H1 (cell line): ENCODE results near the gene TENT4B. TPM values are rescaled to one million over a fixed set of nuclear protein-coding genes. Genes with fewer than 3 reads are reported as not detected.

ENCODE experiments used
- CTCF ChIA-PET: fragments of 300-600 bp; sonication (Branson Sonifier 250); formaldehyde crosslinking; loops from one replicate; lab custom pipeline; 2021; ENCODE audit not compliant: partially characterized antibody; lab: Charles Lee
- POLR2A ChIA-PET: fragments of 300-600 bp; sonication (Branson Sonifier 250); formaldehyde crosslinking; loops from one replicate; lab custom pipeline; 2021; ENCODE audit warnings: inconsistent platforms; ENCODE audit not compliant: partially characterized antibody; lab: Charles Lee
- DNase-seq, 2 experiments: peaks; one replicate each; pipeline versions ENCODE4 v3.0.0 to v3.0.0-alpha.2; 2010 to 2022; ENCODE audit warnings: low spot score in 2 of 2, low read depth in 1 of 2, mixed read lengths in 1 of 2
- FAIRE-seq: peaks from 2 replicates; lab custom pipeline; 2011; peaks lifted over from hg19 to GRCh38; lab: Jason Lieb, UNC
- H2AFZ ChIP-seq: 2 replicates; pipeline ENCODE4 v1.8.1; 2012; ENCODE audit warnings: low read length, inconsistent platforms
- H2AK5ac ChIP-seq: 2 replicates; pipeline ENCODE4 v1.6.1; 2013; ENCODE audit warnings: low read depth, low read length
- H2BK120ac ChIP-seq: replicated peaks from 2 replicates; pipeline ENCODE3; 2013; ENCODE audit warnings: low read depth, low read length, inconsistent platforms
- H2BK12ac ChIP-seq: 2 replicates; pipeline ENCODE4 v1.6.1; 2013; ENCODE audit warnings: low read depth, low read length
- H2BK15ac ChIP-seq: 2 replicates; pipeline ENCODE4 v1.6.1; 2013; ENCODE audit warnings: low read length
- H2BK20ac ChIP-seq: 2 replicates; pipeline ENCODE4 v1.6.1; 2013; ENCODE audit warnings: low read length
- H2BK5ac ChIP-seq: 2 replicates; pipeline ENCODE4 v1.6.1; 2013; ENCODE audit warnings: low read depth, low read length
- H3K14ac ChIP-seq: 2 replicates; pipeline ENCODE4 v1.6.1; 2013; ENCODE audit warnings: inconsistent platforms; ENCODE audit not compliant: insufficient read length
- H3K18ac ChIP-seq: 2 replicates; pipeline ENCODE4 v1.6.1; 2013; ENCODE audit warnings: low read length; ENCODE audit errors: extremely low read depth
- H3K23ac ChIP-seq: 2 replicates; pipeline ENCODE4 v1.6.1; 2013; ENCODE audit warnings: inconsistent platforms; ENCODE audit not compliant: insufficient read length
- H3K23me2 ChIP-seq: 2 replicates; pipeline ENCODE4 v1.6.1; 2013; ENCODE audit warnings: low read depth, low read length
- H3K27ac ChIP-seq: 2 replicates; pipeline ENCODE4 v1.6.1; 2011; ENCODE audit warnings: low read depth, low read length, inconsistent platforms
- H3K27me3 ChIP-seq, 4 experiments: replicated peaks in 1 of 4; 1 replicate in 1 of 4; 2 replicates in 3 of 4; pipeline versions ENCODE4 v1.6.1 to v1.8.1; 2011 to 2013; ENCODE audit warnings: low read length in 3 of 4, mild to moderate bottlenecking in 3 of 4, inconsistent platforms in 2 of 4, mixed read lengths in 2 of 4, moderate library complexity in 1 of 4; ENCODE audit not compliant: control insufficient read depth in 3 of 4, insufficient read depth in 3 of 4; ENCODE audit errors: extremely low read depth in 1 of 4
- H3K36me3 ChIP-seq, 4 experiments: 2 replicates each; pipeline versions ENCODE4 v1.6.1 to v1.8.1; 2011 to 2013; ENCODE audit warnings: mild to moderate bottlenecking in 4 of 4, low read length in 3 of 4, moderate library complexity in 2 of 4, control low read depth in 1 of 4, inconsistent platforms in 1 of 4; ENCODE audit not compliant: insufficient read depth in 4 of 4, control insufficient read depth in 2 of 4
- H3K4ac ChIP-seq: replicated peaks from 2 replicates; pipeline ENCODE3; 2013; ENCODE audit warnings: low read length, low read depth, mixed read lengths, inconsistent platforms; ENCODE audit not compliant: insufficient read length
- H3K4me1 ChIP-seq, 4 experiments: replicated peaks in 1 of 4; 1 replicate in 1 of 4; 2 replicates in 3 of 4; pipeline versions ENCODE4 v1.6.1 to v1.8.1; 2011 to 2013; ENCODE audit warnings: low read length in 3 of 4, inconsistent platforms in 2 of 4, mixed read lengths in 1 of 4; ENCODE audit not compliant: insufficient read depth in 4 of 4, control insufficient read depth in 3 of 4
- H3K4me2 ChIP-seq, 2 experiments: 2 replicates each; pipeline versions ENCODE4 v1.6.1 to v1.8.1; 2011 to 2013; ENCODE audit warnings: low read depth in 2 of 2, low read length in 2 of 2, control low read depth in 1 of 2, inconsistent platforms in 1 of 2, mild to moderate bottlenecking in 1 of 2; ENCODE audit not compliant: insufficient read depth in 1 of 2
- H3K4me3 ChIP-seq, 4 experiments: fragments of 200-600, 300-600 bp in 1 of 4; sonication (generic), shearing (Covaris generic), sonication (Bioruptor Twin) in 1 of 4; 2 replicates each; pipeline versions ENCODE4 v1.5.1 to v1.8.1; 2011 to 2016; ENCODE audit warnings: low read length in 4 of 4, low read depth in 3 of 4, control low read depth in 2 of 4, inconsistent platforms in 2 of 4, mild to moderate bottlenecking in 2 of 4, mixed read lengths in 1 of 4, moderate library complexity in 1 of 4; ENCODE audit not compliant: insufficient read depth in 2 of 4; ENCODE audit errors: extremely low read depth in 1 of 4
- H3K56ac ChIP-seq: replicated peaks from 2 replicates; pipeline ENCODE3; 2013; ENCODE audit warnings: low read depth, mild to moderate bottlenecking, mixed read lengths, low read length, inconsistent platforms; ENCODE audit not compliant: insufficient read length
- H3K79me1 ChIP-seq: 2 replicates; pipeline ENCODE4 v1.6.1; 2013; ENCODE audit warnings: low read depth, low read length, control low read depth
- H3K79me2 ChIP-seq, 2 experiments: 2 replicates each; pipeline versions ENCODE4 v1.6.1 to v1.8.1; 2012 to 2013; ENCODE audit warnings: low read length in 2 of 2, mild to moderate bottlenecking in 2 of 2, inconsistent platforms in 1 of 2; ENCODE audit not compliant: insufficient read depth in 2 of 2, control insufficient read depth in 1 of 2
- H3K9ac ChIP-seq, 4 experiments: replicated peaks in 1 of 4; 1 replicate in 1 of 4; 2 replicates in 3 of 4; pipeline versions ENCODE4 v1.6.1 to v1.8.1; 2011 to 2013; ENCODE audit warnings: low read depth in 3 of 4, low read length in 3 of 4, control low read depth in 2 of 4, mild to moderate bottlenecking in 2 of 4, moderate library complexity in 2 of 4, inconsistent platforms in 1 of 4; ENCODE audit errors: extremely low read depth in 1 of 4
- H3K9me3 ChIP-seq, 2 experiments: 2 replicates each; pipeline versions ENCODE4 v1.6.1 to v1.8.1; 2012 to 2013; ENCODE audit warnings: mild to moderate bottlenecking in 2 of 2, moderate library complexity in 2 of 2, control low read depth in 1 of 2, inconsistent platforms in 1 of 2, low read depth in 1 of 2, low read length in 1 of 2, mixed read lengths in 1 of 2; ENCODE audit not compliant: insufficient read depth in 2 of 2
- H4K20me1 ChIP-seq, 2 experiments: replicated peaks in 1 of 2; 2 replicates each; pipeline versions ENCODE3 to v1.8.1; 2011 to 2013; ENCODE audit warnings: inconsistent platforms in 2 of 2, low read length in 2 of 2, mild to moderate bottlenecking in 1 of 2; ENCODE audit not compliant: insufficient read depth in 2 of 2, control insufficient read depth in 1 of 2
- H4K5ac ChIP-seq: 2 replicates; pipeline ENCODE4 v1.6.1; 2013; ENCODE audit warnings: low read length, low read depth, mixed read lengths, inconsistent platforms; ENCODE audit not compliant: insufficient read length
- H4K8ac ChIP-seq: 2 replicates; pipeline ENCODE4 v1.8.0; 2013; ENCODE audit warnings: mild to moderate bottlenecking, moderate library complexity, low read length, inconsistent platforms; ENCODE audit not compliant: insufficient read depth; ENCODE audit errors: extremely low read depth
- H4K91ac ChIP-seq: replicated peaks from 2 replicates; pipeline ENCODE3; 2013; ENCODE audit warnings: low read length, mixed read lengths, inconsistent platforms; ENCODE audit not compliant: insufficient read length
- ASH2L ChIP-seq: fragments of 200-600, 300-600 bp; sonication (generic); IDR thresholded peaks from one replicate; pipeline ENCODE4 v1.7.1; 2017; ENCODE audit warnings: low read length
- BRCA1 ChIP-seq: IDR thresholded peaks from 2 replicates; pipeline ENCODE4 v1.6.1; 2012; ENCODE audit warnings: low read depth, low read length, improper control_type of control experiment
- E2F6 ChIP-seq: IDR thresholded peaks from 2 replicates; pipeline ENCODE4 v1.6.1; 2012; ENCODE audit warnings: inconsistent platforms
- GTF2F1 ChIP-seq: IDR thresholded peaks from 2 replicates; pipeline ENCODE4 v1.6.1; 2012; ENCODE audit warnings: low read depth, low read length, improper control_type of control experiment, borderline replicate concordance
- POLR2A ChIP-seq, 2 experiments: IDR thresholded peaks; 1 replicate in 1 of 2; 2 replicates in 1 of 2; pipeline ENCODE4 v1.6.1; 2011; ENCODE audit warnings: low read depth in 2 of 2, low read length in 2 of 2, mild to moderate bottlenecking in 2 of 2; ENCODE audit errors: control extremely low read depth in 1 of 2
- POU5F1 ChIP-seq: IDR thresholded peaks from 2 replicates; pipeline ENCODE4 v1.6.1; 2011; ENCODE audit warnings: low read depth, mild to moderate bottlenecking, low read length, moderate library complexity
- RNF2 ChIP-seq: fragments of 200-900, 300-1000 bp; sonication (generic); IDR thresholded peaks from 2 replicates; pipeline ENCODE4 v1.7.1; 2016; ENCODE audit warnings: borderline replicate concordance, low read depth, mild to moderate bottlenecking, antibody characterized with exemption, low read length; ENCODE audit not compliant: poor library complexity, severe bottlenecking; ENCODE audit errors: missing control alignments
- SP2 ChIP-seq: IDR thresholded peaks from 2 replicates; pipeline ENCODE4 v1.6.1; 2012; ENCODE audit warnings: mild to moderate bottlenecking, low read length, inconsistent platforms
- SP4 ChIP-seq: IDR thresholded peaks from 2 replicates; pipeline ENCODE4 v1.6.1; 2012; ENCODE audit warnings: low read length, inconsistent platforms
- WGBS, 2 experiments: shearing (Covaris generic) in 1 of 2; methylation state at CpG; one replicate each; pipeline versions ENCODE4 v1.1.6 to v1.1.7; 2013 to 2015; ENCODE audit warnings: low lambda C conversion rate in 2 of 2, mixed read lengths in 2 of 2, inconsistent platforms in 1 of 2, low coverage in 1 of 2, missing lambda C conversion rate in 1 of 2; ENCODE audit not compliant: insufficient replicate concordance in 2 of 2, insufficient coverage in 1 of 2, insufficient read length in 1 of 2; ENCODE audit errors: extremely low coverage in 1 of 2, missing lambda C conversion rate in 1 of 2; 5-methylcytosine and 5-hydroxymethylcytosine counted together
- polyA plus RNA-seq, 7 experiments: library from polyadenylated mRNA; depleted of rRNA in 3 of 7; stranded (reverse) in 5 of 7; unstranded in 2 of 7; fragments of >200 nt in 5 of 7; fragments of 200-250 nt in 2 of 7; gene quantifications; 1 replicate in 5 of 7; 2 replicates in 1 of 7; 4 replicates in 1 of 7; pipeline versions ENCODE4 v1.2.1 to v1.2.3, GENCODE V29; 2011 to 2013; ENCODE audit warnings: missing spikeins in 2 of 7, mixed read lengths in 2 of 7
- total RNA-seq: library from RNA; stranded (reverse); fragmentation: NEBNext Ultra II Directional; extraction: Animal tissue kit (Norgen Biotek cat#: 25700); gene quantifications from 2 replicates; pipeline ENCODE4 v1.2.1, GENCODE V29; 2021
- TF ChIP-seq, protein P1 (sequence below): IDR thresholded peaks from 2 replicates; pipeline ENCODE4 v1.6.1; 2012; ENCODE audit warnings: low read length, inconsistent platforms

The TENT4B gene
- total and polyA plus RNA-seq, 2 of the 8 experiments (the other 6 are each of a cell fraction or from before 2014, with no cell fraction given): 4.2 to 15.7 TPM

- H2BK120ac ChIP-seq: no peak overlapping the region
- peaks cover 5% of the 10 kb centered on the region; the same call in 1 of the 2 replicates for H3K79me1 ChIP-seq
- H3K36me3 ChIP-seq: no peaks in the 10 kb centered on the region
- H2AK5ac ChIP-seq: no peak overlapping the region
- DNase-seq (no peak), FAIRE-seq (no peak)
- H3K4me2 ChIP-seq: no peak overlapping the region
- no peak overlapping the region for H2AFZ ChIP-seq
- no peak overlapping the region for H3K27ac ChIP-seq
- no peak overlapping the region for H3K4ac ChIP-seq
- H3K9me3 ChIP-seq: no peaks in the 10 kb centered on the region
- no peak overlapping the region for H3K23ac ChIP-seq
- no peak overlapping the region for H2BK5ac ChIP-seq
- no peak overlapping the region for H4K91ac ChIP-seq
- no peak overlapping the region for H3K14ac ChIP-seq
- no peak overlapping the region for H2BK15ac ChIP-seq
- no peaks in the 10 kb centered on the region for H3K27me3 ChIP-seq
- H2BK12ac ChIP-seq: no peak overlapping the region
- H2BK20ac ChIP-seq: no peak overlapping the region
- H4K5ac ChIP-seq: no peak overlapping the region
- H4K20me1 ChIP-seq: peaks cover 0 to 4% of the 10 kb centered on the region in 2 experiments
- H3K9ac ChIP-seq: no peak overlapping the region
- ChIA-PET POLR2A (interaction anchor here (0.6 kb wide), 1 partner anchor 22 kb away, joined by 3 read pairs; no protein-coding TSS in a partner anchor), CTCF (interaction anchor here (2.0 kb wide), 1 partner anchor 38 kb away, joined by 11 read pairs; no protein-coding TSS in a partner anchor)
- no peaks in the 10 kb centered on the region; the same call in 1 of the 2 replicates for H3K23me2 ChIP-seq
- H3K56ac ChIP-seq: no peak overlapping the region
- H3K4me3 ChIP-seq: no peak overlapping the region
- H4K8ac ChIP-seq: no peak overlapping the region
- no peaks in the 10 kb centered on the region for H3K4me1 ChIP-seq
- 74% methylated on average over 4 of the region's 4 CpGs; no CpG with 5 or more reads in 1 of the 2 experiments for WGBS, 2 experiments
- H3K79me2 ChIP-seq: peaks cover 0 to 59% of the 10 kb centered on the region in 2 experiments; a peak in 2 of 4 replicates
- no peak overlapping the region for H3K18ac ChIP-seq
- TF ChIP-seq RNF2 (no peak), POU5F1 (no peak), POLR2A (IDR thresholded peaks at IDR 0.05; ENCODE audit: control extremely low read depth in 1 of 2, low read depth in 2 of 2, low read length in 2 of 2) (no peak), E2F6 (no peak), SP4 (no peak), ASH2L (no peak), GTF2F1 (no peak), BRCA1 (no peak), SP2 (no peak)
- TF ChIP-seq, protein P1, sequence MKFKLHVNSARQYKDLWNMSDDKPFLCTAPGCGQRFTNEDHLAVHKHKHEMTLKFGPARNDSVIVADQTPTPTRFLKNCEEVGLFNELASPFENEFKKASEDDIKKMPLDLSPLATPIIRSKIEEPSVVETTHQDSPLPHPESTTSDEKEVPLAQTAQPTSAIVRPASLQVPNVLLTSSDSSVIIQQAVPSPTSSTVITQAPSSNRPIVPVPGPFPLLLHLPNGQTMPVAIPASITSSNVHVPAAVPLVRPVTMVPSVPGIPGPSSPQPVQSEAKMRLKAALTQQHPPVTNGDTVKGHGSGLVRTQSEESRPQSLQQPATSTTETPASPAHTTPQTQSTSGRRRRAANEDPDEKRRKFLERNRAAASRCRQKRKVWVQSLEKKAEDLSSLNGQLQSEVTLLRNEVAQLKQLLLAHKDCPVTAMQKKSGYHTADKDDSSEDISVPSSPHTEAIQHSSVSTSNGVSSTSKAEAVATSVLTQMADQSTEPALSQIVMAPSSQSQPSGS: no peak
Observed at GRCh38 chr16:50172195-50172922, 19.3 kb downstream of the TENT4B start.
